ENCODE data around the gene PTPRN. TPM values are rescaled to one million over a fixed set of nuclear protein-coding genes. Genes with fewer than 3 reads are reported as not detected.
A peak's percentile ranks its signal among the peaks of the same experiment; 100 is the strongest.

Gene PTPRN
- total and polyA plus RNA-seq, 2 of the 8 experiments (the other 6 are each of a cell fraction or from before 2014, with no cell fraction given), result 5.4 to 8.2 TPM

DNA sequence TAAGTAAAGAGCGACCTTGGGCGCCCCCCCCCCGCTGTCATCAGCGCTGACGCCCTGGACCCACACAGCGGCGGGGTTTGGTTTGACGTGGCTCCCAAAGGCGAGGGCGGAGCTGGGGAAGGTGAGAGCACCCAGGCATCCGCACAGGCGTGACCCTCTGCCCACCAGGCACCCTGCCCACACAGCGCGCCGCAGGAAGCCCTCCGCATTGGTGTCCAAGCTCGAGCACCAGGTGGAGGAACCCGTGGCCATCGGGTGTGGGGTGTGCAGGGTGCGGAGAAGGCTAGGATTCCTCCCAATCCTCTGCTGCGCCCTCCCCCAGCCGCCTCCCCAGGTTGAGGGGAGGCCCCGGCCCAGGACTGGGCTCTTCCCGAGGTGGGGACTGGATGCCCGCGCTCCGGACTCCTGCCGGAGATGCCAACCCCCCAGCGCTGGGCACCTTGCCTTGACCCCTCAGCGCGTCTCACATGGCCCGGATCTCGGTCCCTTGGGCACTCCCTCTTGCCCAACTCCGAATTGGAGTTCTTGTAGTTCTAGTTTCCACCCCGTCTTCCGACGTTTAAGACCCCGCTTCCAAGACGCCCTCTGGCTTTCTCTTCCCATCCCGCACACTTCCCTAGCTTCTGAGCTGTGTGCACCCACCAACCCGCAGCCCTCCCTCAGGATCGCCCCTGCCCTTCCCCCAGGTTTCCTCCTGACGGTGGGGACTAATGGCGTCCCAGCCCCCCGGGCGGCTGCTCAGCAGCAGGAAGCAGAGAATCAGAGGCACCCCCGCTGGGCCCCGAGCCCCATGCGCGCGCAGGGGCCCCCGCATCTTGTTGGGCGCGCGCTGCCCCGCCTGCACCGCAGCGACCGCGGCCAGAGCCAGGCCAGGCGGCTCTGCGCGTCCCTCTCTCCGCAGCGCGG lies 49.2 kb upstream of the PTPRN start:
- H2BK12ac ChIP-seq (ENCODE audit: low read depth, low read length), result no peak overlapping the region
- H3K4me3 ChIP-seq (ENCODE audit: extremely low read depth in 1 of 4, insufficient read depth in 2 of 4, low read depth in 3 of 4, low read length in 4 of 4), result peak overlapping the region; percentile 45 to 76 (median 58)
- H4K8ac ChIP-seq (ENCODE audit: extremely low read depth, insufficient read depth, low read length), result peak overlapping the region; percentile 12; the same call in 1 of the 2 replicates
- H3K14ac ChIP-seq (ENCODE audit: insufficient read length), result no peak overlapping the region
- peaks cover 0 to 9% (median 3%) of the 10 kb centered on the region in 4 experiments; a peak in 3 of 7 replicates for H3K4me1 ChIP-seq (replicated peaks in 1 of 4; ENCODE audit: control insufficient read depth in 3 of 4, insufficient read depth in 4 of 4, low read length in 3 of 4)
- H3K56ac ChIP-seq (replicated peaks; ENCODE audit: insufficient read length, low read depth, low read length), result no peak overlapping the region
- H4K91ac ChIP-seq (replicated peaks; ENCODE audit: insufficient read length, low read length), result no peak overlapping the region
- no peak overlapping the region for H2BK120ac ChIP-seq (replicated peaks; ENCODE audit: low read depth, low read length)
- peak overlapping the region; percentile 76 to 99 for H3K4me2 ChIP-seq (ENCODE audit: insufficient read depth in 1 of 2, low read depth in 2 of 2, low read length in 2 of 2)
- H3K36me3 ChIP-seq (ENCODE audit: control insufficient read depth in 2 of 4, insufficient read depth in 4 of 4, low read length in 3 of 4), result no peaks in the 10 kb centered on the region
- no peaks in the 10 kb centered on the region for H3K9me3 ChIP-seq (ENCODE audit: insufficient read depth in 2 of 2, low read depth in 1 of 2, low read length in 1 of 2)
- no peak overlapping the region for H2BK5ac ChIP-seq (ENCODE audit: low read depth, low read length)
- peak overlapping the region; percentile 70 for H2AFZ ChIP-seq (ENCODE audit: low read length)
- ChIA-PET POLR2A (ENCODE audit: partially characterized antibody) (interaction anchor here (0.9 kb wide), 1 partner anchor 24 kb away, joined by 4 read pairs; no protein-coding TSS in a partner anchor), CTCF (ENCODE audit: partially characterized antibody) (interaction anchor here (0.7 to 2.0 kb wide), 8 partner anchors 8 to 115 kb away, joined by 3 to 7 read pairs (median 4); no protein-coding TSS in a partner anchor)
- no peaks in the 10 kb centered on the region for H3K79me2 ChIP-seq (ENCODE audit: control insufficient read depth in 1 of 2, insufficient read depth in 2 of 2, low read length in 2 of 2)
- no peak for FAIRE-seq
- no peaks in the 10 kb centered on the region for H3K79me1 ChIP-seq (ENCODE audit: low read depth, low read length)
- WGBS, 2 experiments (ENCODE audit: extremely low coverage in 1 of 2, insufficient coverage in 1 of 2, insufficient read length in 1 of 2, insufficient replicate concordance in 2 of 2, low coverage in 1 of 2, low lambda C conversion rate in 2 of 2, missing lambda C conversion rate in 1 of 2), result 11% methylated on average over 40 of the region's 66 CpGs; no CpG with 5 or more reads in 1 of the 2 experiments
- H3K4ac ChIP-seq (replicated peaks; ENCODE audit: insufficient read length, low read depth, low read length), result no peak overlapping the region
- peak in 1 of 2 experiments; percentile 60 for DNase-seq (ENCODE audit: low read depth in 1 of 2, low spot score in 2 of 2)
- no peak overlapping the region for H3K27ac ChIP-seq (ENCODE audit: low read depth, low read length)
- no peak overlapping the region for H2BK15ac ChIP-seq (ENCODE audit: low read length)
- H2AK5ac ChIP-seq (ENCODE audit: low read depth, low read length), result no peak overlapping the region
- no peak overlapping the region for H3K23ac ChIP-seq (ENCODE audit: insufficient read length)
- H4K20me1 ChIP-seq (replicated peaks in 1 of 2; ENCODE audit: control insufficient read depth in 1 of 2, insufficient read depth in 2 of 2, low read length in 2 of 2), result peaks cover 0 to 4% of the 10 kb centered on the region in 2 experiments
- H3K18ac ChIP-seq (ENCODE audit: extremely low read depth, low read length), result no peak overlapping the region
- peaks cover 11% of the 10 kb centered on the region; the same call in 1 of the 2 replicates for H3K23me2 ChIP-seq (ENCODE audit: low read depth, low read length)
- no peak overlapping the region; a peak in 1 of 7 replicates for H3K9ac ChIP-seq (replicated peaks in 1 of 4; ENCODE audit: extremely low read depth in 1 of 4, low read depth in 3 of 4, low read length in 3 of 4)
- no peak overlapping the region for H4K5ac ChIP-seq (ENCODE audit: insufficient read length, low read depth, low read length)
- no peak overlapping the region for H2BK20ac ChIP-seq (ENCODE audit: low read length)
- peaks cover 13 to 42% (median 34%) of the 10 kb centered on the region in 4 experiments for H3K27me3 ChIP-seq (replicated peaks in 1 of 4; ENCODE audit: control insufficient read depth in 3 of 4, extremely low read depth in 1 of 4, insufficient read depth in 3 of 4, low read length in 3 of 4)
- TF ChIP-seq TBP (IDR thresholded peaks at IDR 0.05; ENCODE audit: low read depth, low read length), result peak; percentile 4; the same call in 1 of the 2 replicates
- TF ChIP-seq CEBPB (IDR thresholded peaks at IDR 0.05; ENCODE audit: low read depth, low read length), result no peak
- no peak for TF ChIP-seq CBX5 (IDR thresholded peaks at IDR 0.05; ENCODE audit: low read depth, low read length)
- TF ChIP-seq, protein P1, sequence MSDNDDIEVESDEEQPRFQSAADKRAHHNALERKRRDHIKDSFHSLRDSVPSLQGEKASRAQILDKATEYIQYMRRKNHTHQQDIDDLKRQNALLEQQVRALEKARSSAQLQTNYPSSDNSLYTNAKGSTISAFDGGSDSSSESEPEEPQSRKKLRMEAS (IDR thresholded peaks at IDR 0.05), result no peak; the same call in 1 of the 2 replicates
- TF ChIP-seq EZH2 (IDR thresholded peaks at IDR 0.05; ENCODE audit: low read depth, low read length, severe bottlenecking), result peak; percentile 84
- TF ChIP-seq ASH2L (IDR thresholded peaks at IDR 0.05; ENCODE audit: low read length), result peak; percentile 50
- 0 out of 2 replicates have a peak, but pooled peaks have one; percentile 45 for TF ChIP-seq RBBP5 (IDR thresholded peaks at IDR 0.05; ENCODE audit: borderline replicate concordance, low read depth, low read length)
- TF ChIP-seq, protein P2, sequence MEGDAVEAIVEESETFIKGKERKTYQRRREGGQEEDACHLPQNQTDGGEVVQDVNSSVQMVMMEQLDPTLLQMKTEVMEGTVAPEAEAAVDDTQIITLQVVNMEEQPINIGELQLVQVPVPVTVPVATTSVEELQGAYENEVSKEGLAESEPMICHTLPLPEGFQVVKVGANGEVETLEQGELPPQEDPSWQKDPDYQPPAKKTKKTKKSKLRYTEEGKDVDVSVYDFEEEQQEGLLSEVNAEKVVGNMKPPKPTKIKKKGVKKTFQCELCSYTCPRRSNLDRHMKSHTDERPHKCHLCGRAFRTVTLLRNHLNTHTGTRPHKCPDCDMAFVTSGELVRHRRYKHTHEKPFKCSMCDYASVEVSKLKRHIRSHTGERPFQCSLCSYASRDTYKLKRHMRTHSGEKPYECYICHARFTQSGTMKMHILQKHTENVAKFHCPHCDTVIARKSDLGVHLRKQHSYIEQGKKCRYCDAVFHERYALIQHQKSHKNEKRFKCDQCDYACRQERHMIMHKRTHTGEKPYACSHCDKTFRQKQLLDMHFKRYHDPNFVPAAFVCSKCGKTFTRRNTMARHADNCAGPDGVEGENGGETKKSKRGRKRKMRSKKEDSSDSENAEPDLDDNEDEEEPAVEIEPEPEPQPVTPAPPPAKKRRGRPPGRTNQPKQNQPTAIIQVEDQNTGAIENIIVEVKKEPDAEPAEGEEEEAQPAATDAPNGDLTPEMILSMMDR (IDR thresholded peaks at IDR 0.05; ENCODE audit: control extremely low read depth in 1 of 3, insufficient read depth in 1 of 3, low read depth in 1 of 3, low read length in 3 of 3), result 0 out of 4 replicates have a peak, but pooled peaks of 1 of the 3 experiments have one; percentile 5
